ENCODE data around the gene KDR.

GRCh38 chr4:55143858-55144257 is 18.5 kb upstream of the KDR start:
- TF ChIP-seq CTCF (IDR thresholded peaks at IDR 0.05; ENCODE audit: low read length) (peak; percentile 26; the same call in 1 of the 2 replicates), EZH2phosphoT487 (IDR thresholded peaks at IDR 0.05; ENCODE audit: low read length) (no peak)

All from MM.1S (cell line).